Osteoblast (primary cell): ENCODE measurements around the gene SULT1C3. TPM values are rescaled to one million over a fixed set of nuclear protein-coding genes. Genes with fewer than 3 reads are reported as not detected.

ENCODE experiments used
- DNase-seq: peaks from one replicate; pipeline ENCODE4 v3.0.0; 2011; ENCODE audit warnings: low spot score, mixed read lengths; ENCODE audit not compliant: insufficient read length; ENCODE audit errors: missing footprints
- H2AFZ ChIP-seq: 2 replicates; pipeline ENCODE4 v1.6.0; 2011; ENCODE audit warnings: mild to moderate bottlenecking, low read length
- H3K27ac ChIP-seq: 2 replicates; pipeline ENCODE4 v1.5.1; 2011; ENCODE audit warnings: mild to moderate bottlenecking, low read depth, low read length, moderate library complexity
- H3K27me3 ChIP-seq: 2 replicates; pipeline ENCODE4 v1.6.0; 2012; ENCODE audit warnings: mild to moderate bottlenecking, control low read depth, inconsistent platforms, low read length, moderate library complexity; ENCODE audit not compliant: insufficient read depth
- H3K36me3 ChIP-seq: 2 replicates; pipeline ENCODE4 v1.5.1; 2011; ENCODE audit warnings: mild to moderate bottlenecking, low read length, control low read depth, moderate library complexity; ENCODE audit not compliant: insufficient read depth
- H3K4me1 ChIP-seq: 2 replicates; pipeline ENCODE4 v1.5.1; 2011; ENCODE audit warnings: mild to moderate bottlenecking, low read length, control low read depth, moderate library complexity; ENCODE audit not compliant: insufficient read depth
- H3K4me2 ChIP-seq: 2 replicates; pipeline ENCODE4 v1.6.0; 2011; ENCODE audit warnings: mild to moderate bottlenecking, low read length; ENCODE audit not compliant: insufficient read depth
- H3K4me3 ChIP-seq: fragments of 200-600 bp; sonication (generic); 3 replicates; pipeline ENCODE4 v1.5.1; 2012; ENCODE audit warnings: mild to moderate bottlenecking, low read length, inconsistent platforms; ENCODE audit not compliant: insufficient read depth
- H3K79me2 ChIP-seq: 2 replicates; pipeline ENCODE4 v1.6.0; 2012; ENCODE audit warnings: mild to moderate bottlenecking, low read length, control low read depth, inconsistent platforms; ENCODE audit not compliant: insufficient read depth
- H3K9me3 ChIP-seq: 2 replicates; pipeline ENCODE4 v1.5.1; 2011; ENCODE audit warnings: low read depth, low read length, control low read depth
- H4K20me1 ChIP-seq: 2 replicates; pipeline ENCODE4 v1.6.0; 2012; ENCODE audit warnings: mild to moderate bottlenecking, low read length, control low read depth; ENCODE audit not compliant: insufficient read depth
- CTCF ChIP-seq: IDR thresholded peaks from 2 replicates; pipeline ENCODE4 v1.5.1; 2011; ENCODE audit warnings: mild to moderate bottlenecking, low read depth, low read length, moderate library complexity; ENCODE audit errors: extremely low read depth
- total RNA-seq: library from RNA; depleted of rRNA; stranded (reverse); fragments of >200 nt; gene quantifications from 2 replicates; pipeline ENCODE4 v1.2.3, GENCODE V29; 2012

The SULT1C3 gene
- total RNA-seq, 1 donor = not detected

- Histone ChIP-seq H2AFZ (no peak overlapping the region), H4K20me1 (no peaks in the 10 kb centered on the region), H3K4me1 (peaks cover 27% of the 10 kb centered on the region), H3K79me2 (no peaks in the 10 kb centered on the region), H3K4me2 (no peak overlapping the region), H3K27me3 (no peaks in the 10 kb centered on the region), H3K4me3 (no peak overlapping the region), H3K36me3 (no peaks in the 10 kb centered on the region), H3K27ac (no peak overlapping the region), H3K9me3 (no peaks in the 10 kb centered on the region)
- TF ChIP-seq CTCF = no peak
- DNase-seq = no peak
Measured at GRCh38 chr2:108263401-108263800, 23.6 kb downstream of the SULT1C3 start.

GRCh38 chr2:108266218-108266617 is 26.4 kb downstream of the SULT1C3 start:
- Histone ChIP-seq H3K4me3 (no peak overlapping the region), H3K27ac (no peak overlapping the region), H3K27me3 (no peaks in the 10 kb centered on the region), H3K79me2 (no peaks in the 10 kb centered on the region), H3K36me3 (no peaks in the 10 kb centered on the region), H3K9me3 (no peaks in the 10 kb centered on the region), H2AFZ (no peak overlapping the region), H3K4me1 (peaks cover 27% of the 10 kb centered on the region), H3K4me2 (no peak overlapping the region), H4K20me1 (no peaks in the 10 kb centered on the region)
- no peak for TF ChIP-seq CTCF
- DNase-seq = no peak

- peak overlapping the region; percentile 57 for H2AFZ ChIP-seq
Measured at GRCh38 chr2:108267101-108267500, 27.3 kb downstream of the SULT1C3 start.

GRCh38 chr2:108268001-108268400 is 28.2 kb downstream of the SULT1C3 start:
- H3K79me2 ChIP-seq = no peaks in the 10 kb centered on the region
- peak overlapping the region; percentile 55 for H3K4me2 ChIP-seq
- H3K4me3 ChIP-seq = no peak overlapping the region
- peak; percentile 23 for DNase-seq
- no peak for TF ChIP-seq CTCF
- H3K27me3 ChIP-seq = no peaks in the 10 kb centered on the region
- no peaks in the 10 kb centered on the region for H3K36me3 ChIP-seq
- peak overlapping the region; percentile 79 for H2AFZ ChIP-seq
- peak overlapping the region; percentile 93 for H3K27ac ChIP-seq
- H4K20me1 ChIP-seq = no peaks in the 10 kb centered on the region
- peaks cover 40% of the 10 kb centered on the region for H3K4me1 ChIP-seq
- no peaks in the 10 kb centered on the region for H3K9me3 ChIP-seq

More at GRCh38 chr2:108267101-108267500, 27.3 kb downstream of the SULT1C3 start:
- no peaks in the 10 kb centered on the region for H3K79me2 ChIP-seq
- peak overlapping the region; percentile 55 for H3K4me2 ChIP-seq
- DNase-seq = no peak
- no peak for TF ChIP-seq CTCF
- no peaks in the 10 kb centered on the region for H3K36me3 ChIP-seq
- H3K9me3 ChIP-seq = no peaks in the 10 kb centered on the region
- H3K27me3 ChIP-seq = no peaks in the 10 kb centered on the region
- H4K20me1 ChIP-seq = no peaks in the 10 kb centered on the region
- H3K4me3 ChIP-seq = no peak overlapping the region
- peak overlapping the region; percentile 93 for H3K27ac ChIP-seq
- peaks cover 35% of the 10 kb centered on the region for H3K4me1 ChIP-seq
